ENCODE results near the gene ITGA2.

The ITGA2 gene

DNA sequence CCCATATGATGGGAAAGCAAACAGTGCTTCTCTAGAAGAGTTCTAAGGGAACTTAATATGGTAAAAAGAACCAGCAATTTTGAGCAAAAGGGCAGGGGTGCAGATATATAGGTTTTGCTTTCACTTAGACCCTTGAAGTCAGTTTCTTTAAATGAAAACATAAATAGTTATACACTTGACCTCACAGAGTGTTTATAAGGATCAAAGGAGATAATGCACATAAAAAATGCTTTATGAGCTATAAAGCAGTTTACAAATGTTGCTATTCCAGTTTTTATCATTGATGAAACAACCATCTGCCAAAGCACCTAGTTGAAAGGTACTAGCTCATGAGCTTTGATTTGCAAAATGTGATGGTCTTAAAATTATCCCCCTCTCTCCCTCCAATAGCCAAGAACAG, 45.7 kb downstream of the ITGA2 start:
- Histone ChIP-seq H3K4me1 (ENCODE audit: control insufficient read depth, insufficient read depth, low read length) (no peaks in the 10 kb centered on the region), H3K27ac (ENCODE audit: low read length) (no peak overlapping the region), H3K27me3 (ENCODE audit: control insufficient read depth in 1 of 2, insufficient read depth in 2 of 2, low read length in 2 of 2) (no peaks in the 10 kb centered on the region), H3K9me3 (ENCODE audit: control insufficient read depth in 2 of 2, low read length in 2 of 2) (no peaks in the 10 kb centered on the region), H3K36me3 (ENCODE audit: control insufficient read depth in 2 of 2, insufficient read depth in 2 of 2, low read length in 2 of 2) (no peaks in the 10 kb centered on the region), H3K4me3 (ENCODE audit: low read length in 2 of 2) (no peak overlapping the region), H3K9ac (ENCODE audit: low read length in 2 of 2) (no peak overlapping the region)

DNA sequence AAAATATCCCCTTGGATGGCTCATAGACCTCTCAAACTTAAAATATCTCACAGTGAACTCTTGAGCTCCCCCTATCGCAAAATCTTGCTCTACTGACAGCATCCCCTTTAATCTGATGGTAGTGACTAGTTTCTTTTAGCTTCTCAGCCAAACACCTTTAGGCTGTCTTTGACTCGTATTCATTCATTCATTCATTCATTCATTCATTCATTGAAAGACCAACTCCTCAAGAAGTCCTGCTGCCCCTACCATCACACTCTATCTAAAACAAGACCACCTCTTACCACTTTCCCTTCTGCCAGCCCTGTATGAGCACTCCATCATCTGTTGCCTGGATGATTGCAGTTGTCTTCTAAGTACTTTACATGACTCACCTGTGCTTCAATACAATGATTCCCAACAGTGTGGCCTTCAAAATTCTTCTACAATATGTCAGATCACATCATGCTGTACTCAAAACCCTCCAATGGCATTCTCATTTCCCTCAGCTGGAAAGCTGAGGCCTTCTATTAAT, 46.8 kb downstream of the ITGA2 start:
- Histone ChIP-seq H3K9ac (ENCODE audit: low read length in 2 of 2) (no peak overlapping the region), H3K36me3 (ENCODE audit: control insufficient read depth in 2 of 2, insufficient read depth in 2 of 2, low read length in 2 of 2) (no peaks in the 10 kb centered on the region), H3K27me3 (ENCODE audit: control insufficient read depth in 1 of 2, insufficient read depth in 2 of 2, low read length in 2 of 2) (no peaks in the 10 kb centered on the region), H3K4me1 (ENCODE audit: control insufficient read depth, insufficient read depth, low read length) (no peaks in the 10 kb centered on the region), H3K9me3 (ENCODE audit: control insufficient read depth in 2 of 2, low read length in 2 of 2) (no peaks in the 10 kb centered on the region), H3K4me3 (ENCODE audit: low read length in 2 of 2) (no peak overlapping the region), H3K27ac (ENCODE audit: low read length) (no peak overlapping the region)

DNA sequence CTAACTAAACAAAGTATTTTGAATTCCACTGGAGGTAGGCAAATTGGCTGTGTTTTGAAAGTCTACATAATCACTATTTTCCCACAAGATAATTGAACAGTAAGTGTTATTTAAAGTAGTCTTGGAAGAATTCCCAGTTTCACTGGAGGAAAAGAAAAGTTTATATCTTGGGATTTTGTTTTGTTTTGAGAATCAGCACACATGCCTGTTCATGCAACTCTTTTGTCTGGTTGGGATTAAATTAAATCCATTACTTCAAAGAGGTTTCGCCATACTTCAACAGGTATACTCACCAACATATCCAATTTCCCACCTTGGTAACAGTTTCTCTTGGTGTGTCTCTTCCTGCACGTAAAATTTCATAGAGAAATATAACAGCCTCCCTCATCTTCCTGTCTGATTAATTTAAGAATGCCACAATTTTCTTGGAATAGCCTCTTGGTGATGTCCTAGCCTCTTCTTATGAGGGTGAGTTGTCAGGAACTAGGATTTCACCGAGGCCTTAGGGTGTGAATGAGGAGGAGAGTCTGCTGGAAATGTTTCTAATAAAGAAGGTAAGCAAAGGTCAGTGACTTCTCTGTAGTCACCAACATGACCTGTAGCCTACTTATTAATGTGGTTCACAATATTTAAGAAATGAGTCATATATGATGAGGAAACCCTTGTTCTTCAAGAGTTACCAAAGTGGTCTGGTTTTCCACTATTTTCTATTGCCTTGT, 48.1 kb downstream of the ITGA2 start:
- Histone ChIP-seq H3K36me3 (ENCODE audit: control insufficient read depth in 2 of 2, insufficient read depth in 2 of 2, low read length in 2 of 2) (no peaks in the 10 kb centered on the region), H3K9me3 (ENCODE audit: control insufficient read depth in 2 of 2, low read length in 2 of 2) (no peaks in the 10 kb centered on the region), H3K27ac (ENCODE audit: low read length) (no peak overlapping the region), H3K27me3 (ENCODE audit: control insufficient read depth in 1 of 2, insufficient read depth in 2 of 2, low read length in 2 of 2) (no peaks in the 10 kb centered on the region), H3K9ac (ENCODE audit: low read length in 2 of 2) (no peak overlapping the region), H3K4me3 (ENCODE audit: low read length in 2 of 2) (no peak overlapping the region), H3K4me1 (ENCODE audit: control insufficient read depth, insufficient read depth, low read length) (no peaks in the 10 kb centered on the region)

DNA sequence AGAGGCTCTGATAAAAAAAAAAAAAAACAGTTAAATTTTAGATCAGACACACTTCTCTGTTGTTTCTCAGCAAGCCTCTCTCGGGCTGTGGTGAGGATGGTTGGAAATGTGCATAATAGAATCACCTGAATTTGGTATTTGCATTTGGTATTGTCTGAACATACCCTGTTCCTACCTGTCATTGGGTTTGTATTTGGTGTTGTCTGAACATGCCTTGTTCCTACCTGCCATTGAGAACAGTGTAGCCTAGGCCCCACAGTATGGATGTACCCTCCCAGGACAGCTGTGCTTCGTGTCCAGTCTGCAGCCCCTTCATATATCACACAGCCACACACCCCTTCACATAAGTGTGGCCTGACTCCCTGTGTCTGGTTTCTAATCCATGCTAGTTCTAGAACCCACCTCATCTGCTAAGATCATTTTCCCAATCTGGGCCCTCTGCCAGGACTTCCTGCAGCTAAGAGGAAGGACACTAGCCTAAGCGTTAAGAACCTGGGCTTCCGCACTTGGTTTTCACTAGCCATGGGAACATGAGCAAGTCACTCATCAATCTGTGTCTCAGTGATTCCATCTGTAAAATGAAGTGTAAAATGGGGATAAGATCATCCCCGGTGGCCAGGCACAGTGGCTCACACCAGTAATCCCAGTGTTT, 49.2 kb downstream of the ITGA2 start:
- Histone ChIP-seq H3K4me3 (ENCODE audit: low read length in 2 of 2) (no peak overlapping the region), H3K9me3 (ENCODE audit: control insufficient read depth in 2 of 2, low read length in 2 of 2) (no peaks in the 10 kb centered on the region), H3K27ac (ENCODE audit: low read length) (no peak overlapping the region), H3K4me1 (ENCODE audit: control insufficient read depth, insufficient read depth, low read length) (no peaks in the 10 kb centered on the region), H3K9ac (ENCODE audit: low read length in 2 of 2) (no peak overlapping the region), H3K27me3 (ENCODE audit: control insufficient read depth in 1 of 2, insufficient read depth in 2 of 2, low read length in 2 of 2) (no peaks in the 10 kb centered on the region), H3K36me3 (ENCODE audit: control insufficient read depth in 2 of 2, insufficient read depth in 2 of 2, low read length in 2 of 2) (no peaks in the 10 kb centered on the region)

DNA sequence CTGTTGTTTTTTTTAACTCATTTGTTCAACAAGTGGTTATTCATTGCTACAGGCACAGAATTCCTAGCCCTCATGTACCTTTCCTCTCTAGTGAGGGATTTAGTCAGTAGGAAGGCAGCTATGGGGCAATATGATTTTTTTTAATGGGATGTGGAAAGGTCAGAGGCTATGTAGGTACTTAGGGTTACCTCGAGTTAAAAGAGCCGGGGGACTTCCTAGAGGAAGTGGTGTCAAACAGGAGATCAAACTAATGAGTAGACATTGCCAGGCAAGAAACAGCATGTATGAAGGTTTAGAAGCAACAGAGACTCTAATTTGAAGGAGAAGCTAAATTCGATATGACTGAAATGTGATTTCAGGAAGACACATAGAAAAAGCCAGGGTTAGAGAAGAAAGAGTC, 50.7 kb downstream of the ITGA2 start:
- Histone ChIP-seq H3K9ac (ENCODE audit: low read length in 2 of 2) (no peak overlapping the region), H3K27ac (ENCODE audit: low read length) (no peak overlapping the region), H3K4me3 (ENCODE audit: low read length in 2 of 2) (no peak overlapping the region), H3K27me3 (ENCODE audit: control insufficient read depth in 1 of 2, insufficient read depth in 2 of 2, low read length in 2 of 2) (no peaks in the 10 kb centered on the region), H3K36me3 (ENCODE audit: control insufficient read depth in 2 of 2, insufficient read depth in 2 of 2, low read length in 2 of 2) (no peaks in the 10 kb centered on the region), H3K9me3 (ENCODE audit: control insufficient read depth in 2 of 2, low read length in 2 of 2) (no peaks in the 10 kb centered on the region), H3K4me1 (ENCODE audit: control insufficient read depth, insufficient read depth, low read length) (no peaks in the 10 kb centered on the region)

DNA sequence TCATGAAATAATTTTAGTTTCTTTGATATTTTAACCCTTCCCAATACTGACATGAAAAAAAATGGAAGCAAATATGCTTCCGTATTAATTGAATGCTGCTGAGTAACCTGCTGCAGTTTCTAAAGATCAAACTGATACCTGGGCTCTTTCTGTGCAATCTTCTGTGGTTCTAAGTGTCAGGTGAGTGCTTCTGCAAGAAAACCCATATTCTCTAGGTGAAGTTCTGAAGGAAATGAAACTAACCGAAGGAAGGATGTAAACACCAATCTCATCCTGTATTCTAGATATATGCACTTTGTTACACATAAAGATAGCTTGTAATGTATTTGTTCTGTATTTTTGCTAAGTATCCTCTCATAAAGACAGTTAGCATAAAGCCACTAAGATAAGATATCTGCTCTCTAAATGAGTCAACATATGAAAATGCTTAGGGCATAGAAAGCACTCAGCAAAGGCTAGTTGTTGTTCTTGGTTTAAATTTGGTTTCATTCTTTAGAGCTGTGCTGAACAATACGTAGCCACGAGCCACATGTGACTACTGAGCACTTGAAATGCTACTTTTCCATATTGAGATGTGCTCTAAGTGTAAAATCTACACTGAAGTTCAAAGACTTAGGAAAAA, 52.0 kb downstream of the ITGA2 start:
- Histone ChIP-seq H3K4me3 (ENCODE audit: low read length in 2 of 2) (no peak overlapping the region), H3K9ac (ENCODE audit: low read length in 2 of 2) (no peak overlapping the region), H3K27ac (ENCODE audit: low read length) (no peak overlapping the region), H3K9me3 (ENCODE audit: control insufficient read depth in 2 of 2, low read length in 2 of 2) (no peaks in the 10 kb centered on the region), H3K27me3 (ENCODE audit: control insufficient read depth in 1 of 2, insufficient read depth in 2 of 2, low read length in 2 of 2) (no peaks in the 10 kb centered on the region), H3K4me1 (ENCODE audit: control insufficient read depth, insufficient read depth, low read length) (no peaks in the 10 kb centered on the region), H3K36me3 (ENCODE audit: control insufficient read depth in 2 of 2, insufficient read depth in 2 of 2, low read length in 2 of 2) (no peaks in the 10 kb centered on the region)

DNA sequence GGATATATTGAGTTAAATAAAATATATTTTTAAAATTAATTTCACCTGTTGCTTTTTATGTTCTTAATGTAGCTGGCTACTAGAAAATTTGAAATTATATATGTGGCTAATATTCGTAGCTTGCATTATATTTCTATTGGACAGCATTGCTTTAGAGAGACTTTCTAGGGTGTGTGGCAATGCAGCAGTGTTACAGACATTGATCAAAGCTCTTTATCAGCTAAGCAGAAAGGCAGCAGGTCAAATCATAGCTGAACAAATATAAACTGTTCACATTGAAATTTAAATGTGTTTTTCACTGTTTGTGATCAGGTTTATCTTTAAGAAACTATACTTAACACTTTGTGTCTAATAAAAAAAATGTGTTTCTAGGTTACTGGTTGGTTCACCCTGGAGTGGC, 52.6 kb downstream of the ITGA2 start:
- H3K4me3 ChIP-seq (ENCODE audit: low read length in 2 of 2), result no peak overlapping the region
- no peaks in the 10 kb centered on the region for H3K27me3 ChIP-seq (ENCODE audit: control insufficient read depth in 1 of 2, insufficient read depth in 2 of 2, low read length in 2 of 2)
- H3K27ac ChIP-seq (ENCODE audit: low read length), result no peak overlapping the region
- H3K9ac ChIP-seq (ENCODE audit: low read length in 2 of 2), result no peak overlapping the region
- H3K4me1 ChIP-seq (ENCODE audit: control insufficient read depth, insufficient read depth, low read length), result no peaks in the 10 kb centered on the region
- H3K9me3 ChIP-seq (ENCODE audit: control insufficient read depth in 2 of 2, low read length in 2 of 2), result no peaks in the 10 kb centered on the region
- no peaks in the 10 kb centered on the region for H3K36me3 ChIP-seq (ENCODE audit: control insufficient read depth in 2 of 2, insufficient read depth in 2 of 2, low read length in 2 of 2)

DNA sequence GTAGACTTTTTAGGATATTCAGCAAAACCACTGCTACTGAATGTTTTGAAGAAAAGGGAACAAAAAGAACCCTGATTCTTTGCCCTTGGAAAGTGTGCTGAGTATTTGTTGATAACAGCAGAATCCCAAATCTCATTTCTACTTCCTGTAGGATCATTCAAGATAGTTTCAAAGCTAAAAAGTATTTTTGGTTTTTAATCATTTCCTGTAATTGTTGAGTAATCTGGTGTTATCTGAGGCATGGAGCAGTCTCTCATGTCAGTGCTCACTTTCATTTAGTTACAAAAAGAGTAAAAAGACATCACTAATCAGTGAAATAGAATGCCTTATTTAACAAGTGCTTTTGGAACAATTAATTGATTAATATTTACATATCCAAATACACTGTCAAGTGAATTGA, 56.1 kb downstream of the ITGA2 start:
- no peaks in the 10 kb centered on the region for H3K27me3 ChIP-seq (ENCODE audit: control insufficient read depth in 1 of 2, insufficient read depth in 2 of 2, low read length in 2 of 2)
- H3K27ac ChIP-seq (ENCODE audit: low read length), result no peak overlapping the region

DNA sequence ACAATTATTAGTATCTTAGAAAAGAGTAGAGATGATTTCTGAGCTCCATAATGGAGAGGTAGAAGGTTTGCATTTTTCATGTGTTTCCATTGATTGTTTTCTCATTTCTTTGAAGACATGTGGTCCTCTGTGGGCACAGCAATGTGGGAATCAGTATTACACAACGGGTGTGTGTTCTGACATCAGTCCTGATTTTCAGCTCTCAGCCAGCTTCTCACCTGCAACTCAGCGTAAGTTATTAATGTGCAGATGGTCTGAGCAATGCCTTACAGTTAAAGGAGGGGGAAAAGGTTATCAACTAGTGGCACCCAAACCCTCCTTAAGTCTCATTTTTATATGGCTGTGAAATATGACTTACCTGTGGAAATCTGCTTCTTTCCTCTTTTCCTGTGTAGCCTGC, 59.1 kb downstream of the ITGA2 start:
- Histone ChIP-seq H3K4me1 (ENCODE audit: control insufficient read depth, insufficient read depth, low read length) (no peaks in the 10 kb centered on the region), H3K9me3 (ENCODE audit: control insufficient read depth in 2 of 2, low read length in 2 of 2) (no peaks in the 10 kb centered on the region), H3K27ac (ENCODE audit: low read length) (no peak overlapping the region), H3K36me3 (ENCODE audit: control insufficient read depth in 2 of 2, insufficient read depth in 2 of 2, low read length in 2 of 2) (no peaks in the 10 kb centered on the region), H3K27me3 (ENCODE audit: control insufficient read depth in 1 of 2, insufficient read depth in 2 of 2, low read length in 2 of 2) (no peaks in the 10 kb centered on the region), H3K4me3 (ENCODE audit: low read length in 2 of 2) (no peak overlapping the region), H3K9ac (ENCODE audit: low read length in 2 of 2) (no peak overlapping the region)

More for the DNA sequence above, 56.1 kb downstream of the ITGA2 start:
- H3K4me3 ChIP-seq (ENCODE audit: low read length in 2 of 2), result no peak overlapping the region
- no peaks in the 10 kb centered on the region for H3K9me3 ChIP-seq (ENCODE audit: control insufficient read depth in 2 of 2, low read length in 2 of 2)
- H3K9ac ChIP-seq (ENCODE audit: low read length in 2 of 2), result no peak overlapping the region
- H3K36me3 ChIP-seq (ENCODE audit: control insufficient read depth in 2 of 2, insufficient read depth in 2 of 2, low read length in 2 of 2), result no peaks in the 10 kb centered on the region
- no peaks in the 10 kb centered on the region for H3K4me1 ChIP-seq (ENCODE audit: control insufficient read depth, insufficient read depth, low read length)

DNA sequence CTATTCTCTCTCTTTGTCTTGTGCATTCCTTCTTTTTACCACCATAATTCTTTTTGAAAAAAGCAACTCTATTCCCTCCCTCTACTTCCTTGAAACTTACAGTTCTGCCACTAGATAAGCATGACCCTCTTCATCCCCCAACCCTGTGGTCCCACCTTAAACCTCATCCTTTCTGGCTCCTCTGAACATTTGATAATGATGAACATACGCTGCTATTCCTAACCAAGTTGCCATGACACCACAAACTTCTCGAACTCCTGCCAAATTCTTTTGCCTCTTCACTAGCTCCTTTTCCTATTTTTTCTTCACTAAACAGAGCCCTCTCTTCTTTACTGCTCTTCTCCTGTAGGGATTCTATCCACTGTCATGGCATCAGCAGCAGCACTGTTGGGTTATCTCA, 63.3 kb downstream of the ITGA2 start:
- Histone ChIP-seq H3K4me1 (ENCODE audit: control insufficient read depth, insufficient read depth, low read length) (no peaks in the 10 kb centered on the region), H3K4me3 (ENCODE audit: low read length in 2 of 2) (no peak overlapping the region), H3K27me3 (ENCODE audit: control insufficient read depth in 1 of 2, insufficient read depth in 2 of 2, low read length in 2 of 2) (no peaks in the 10 kb centered on the region), H3K27ac (ENCODE audit: low read length) (no peak overlapping the region), H3K9me3 (ENCODE audit: control insufficient read depth in 2 of 2, low read length in 2 of 2) (no peaks in the 10 kb centered on the region), H3K9ac (ENCODE audit: low read length in 2 of 2) (no peak overlapping the region), H3K36me3 (ENCODE audit: control insufficient read depth in 2 of 2, insufficient read depth in 2 of 2, low read length in 2 of 2) (no peaks in the 10 kb centered on the region)

DNA sequence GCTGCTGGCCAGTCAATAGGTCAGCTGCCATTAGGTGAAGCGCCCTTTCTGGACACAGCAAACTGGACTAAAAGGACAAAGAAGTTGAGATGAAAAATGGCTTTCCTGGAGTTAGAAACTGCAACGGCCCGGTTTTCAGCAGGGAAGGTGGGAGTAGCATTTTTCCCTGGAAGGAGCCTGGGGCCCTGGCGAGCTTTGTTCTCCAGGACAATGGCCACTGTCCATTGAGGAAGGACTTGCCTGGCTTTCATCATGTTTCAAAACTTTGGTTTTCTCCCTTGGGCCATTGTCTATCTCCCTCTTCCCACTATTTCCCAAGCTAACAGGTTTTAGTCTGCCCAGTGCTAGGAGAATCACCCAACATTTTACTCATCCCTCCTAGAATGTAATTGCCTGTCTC, 64.2 kb downstream of the ITGA2 start:
- no peaks in the 10 kb centered on the region for H3K27me3 ChIP-seq (ENCODE audit: control insufficient read depth in 1 of 2, insufficient read depth in 2 of 2, low read length in 2 of 2)
- no peaks in the 10 kb centered on the region for H3K9me3 ChIP-seq (ENCODE audit: control insufficient read depth in 2 of 2, low read length in 2 of 2)
- H3K4me3 ChIP-seq (ENCODE audit: low read length in 2 of 2), result no peak overlapping the region
- no peaks in the 10 kb centered on the region for H3K36me3 ChIP-seq (ENCODE audit: control insufficient read depth in 2 of 2, insufficient read depth in 2 of 2, low read length in 2 of 2)
- no peak overlapping the region for H3K9ac ChIP-seq (ENCODE audit: low read length in 2 of 2)
- no peaks in the 10 kb centered on the region for H3K4me1 ChIP-seq (ENCODE audit: control insufficient read depth, insufficient read depth, low read length)
- H3K27ac ChIP-seq (ENCODE audit: low read length), result no peak overlapping the region

All from stomach smooth muscle (tissue), 2 donors.